ENCODE measurements around the gene CENPS. TPM values are rescaled to one million over a fixed set of nuclear protein-coding genes. Genes with fewer than 3 reads are reported as not detected.

The CENPS gene
- total RNA-seq, 1 experiment from 2014 or later: 20.1 TPM

DNA sequence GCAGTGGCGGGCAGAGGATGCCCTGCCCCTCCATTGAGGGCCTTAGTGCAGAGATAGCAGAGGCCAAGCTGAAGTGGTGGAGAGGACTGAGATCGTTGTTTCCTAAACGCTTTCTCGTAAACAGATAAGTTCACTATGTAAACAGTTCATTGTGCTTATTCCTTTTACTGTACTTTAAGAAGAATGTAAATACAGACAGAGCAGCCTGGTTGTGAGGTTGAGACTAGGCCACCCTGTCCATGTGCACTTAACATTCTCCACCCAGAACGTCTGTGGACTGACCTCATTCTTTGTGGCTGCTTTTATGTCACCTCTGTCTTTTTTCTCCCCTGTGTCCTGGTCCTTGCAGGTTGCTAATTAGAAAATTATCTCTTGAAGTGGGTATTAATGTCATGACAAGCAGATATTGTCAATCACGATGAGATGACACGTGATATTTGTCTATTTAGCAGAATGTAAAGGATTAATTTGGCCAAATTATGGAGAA is 8.5 kb downstream of the CENPS start:
- H3K36me3 ChIP-seq (ENCODE audit: control insufficient read depth, insufficient read depth, low read length): no peaks in the 10 kb centered on the region
- no peaks in the 10 kb centered on the region for H3K9me3 ChIP-seq
- peaks cover 6% of the 10 kb centered on the region for H3K36me3 Mint-ChIP-seq (ENCODE audit: insufficient read depth, unreplicated experiment)
- H3K9me3 Mint-ChIP-seq (ENCODE audit: unreplicated experiment): no peaks in the 10 kb centered on the region
- no peak overlapping the region for H3K27ac Mint-ChIP-seq (ENCODE audit: unreplicated experiment)
- H3K4me3 Mint-ChIP-seq (ENCODE audit: unreplicated experiment): no peak overlapping the region
- ChIA-PET POLR2A (no interaction called here), CTCF (no interaction called here)
- no peak overlapping the region for H3K4me3 ChIP-seq (ENCODE audit: low read depth, low read length)
- no TSS peak for BruUV-seq (replicated peaks)
- intact Hi-C loops (cut with micrococcal nuclease; ENCODE audit: unreplicated experiment): no loop called here
- H3K27me3 Mint-ChIP-seq (ENCODE audit: insufficient read depth, unreplicated experiment): no peaks in the 10 kb centered on the region
- no peak for TF ChIP-seq CTCF (IDR thresholded peaks at IDR 0.05; ENCODE audit: insufficient read depth in 1 of 2, low read depth in 1 of 2, low read length in 1 of 2, severe bottlenecking in 1 of 2, unreplicated experiment in 1 of 2)
- no peak for DNase-seq
- H3K27me3 ChIP-seq (replicated peaks; ENCODE audit: control insufficient read depth, insufficient read depth, low read length): no peaks in the 10 kb centered on the region
- no peaks in the 10 kb centered on the region for H3K4me1 ChIP-seq
- no peaks in the 10 kb centered on the region for H3K4me1 Mint-ChIP-seq (ENCODE audit: low read depth, unreplicated experiment)

DNA sequence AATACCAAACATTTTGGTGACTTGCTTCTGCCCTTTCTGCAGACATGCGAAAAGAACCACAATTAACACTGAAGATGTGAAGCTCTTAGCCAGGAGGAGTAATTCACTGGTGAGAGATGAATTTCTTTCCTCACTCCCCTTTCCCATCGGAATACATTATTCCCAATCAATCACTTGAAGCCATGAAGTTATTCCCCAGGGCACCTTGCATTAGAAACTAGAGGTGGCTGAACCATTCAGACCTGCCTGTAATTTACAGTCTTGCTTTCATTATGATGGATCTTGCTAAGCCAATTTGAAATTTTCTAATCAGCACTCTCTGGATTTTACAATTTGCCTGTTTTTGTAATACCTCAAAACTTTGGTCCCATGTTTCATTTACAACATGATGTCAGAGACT is 10.1 kb downstream of the CENPS start:
- H3K4me1 ChIP-seq: no peaks in the 10 kb centered on the region
- POLR2A ChIA-PET: no interaction called here
- H3K4me3 Mint-ChIP-seq (ENCODE audit: unreplicated experiment): no peak overlapping the region
- CTCF ChIA-PET: no interaction called here
- H3K9me3 ChIP-seq: no peaks in the 10 kb centered on the region
- peaks cover 6% of the 10 kb centered on the region for H3K36me3 Mint-ChIP-seq (ENCODE audit: insufficient read depth, unreplicated experiment)
- BruUV-seq (replicated peaks): no TSS peak
- no peak overlapping the region for H3K27ac Mint-ChIP-seq (ENCODE audit: unreplicated experiment)
- no peaks in the 10 kb centered on the region for H3K27me3 Mint-ChIP-seq (ENCODE audit: insufficient read depth, unreplicated experiment)
- H3K27me3 ChIP-seq (replicated peaks; ENCODE audit: control insufficient read depth, insufficient read depth, low read length): no peaks in the 10 kb centered on the region
- intact Hi-C loops (cut with micrococcal nuclease; ENCODE audit: unreplicated experiment): no loop called here
- H3K9me3 Mint-ChIP-seq (ENCODE audit: unreplicated experiment): no peaks in the 10 kb centered on the region
- no peak for DNase-seq
- H3K4me1 Mint-ChIP-seq (ENCODE audit: low read depth, unreplicated experiment): no peaks in the 10 kb centered on the region
- H3K4me3 ChIP-seq (ENCODE audit: low read depth, low read length): no peak overlapping the region
- TF ChIP-seq CTCF (IDR thresholded peaks at IDR 0.05; ENCODE audit: insufficient read depth in 1 of 2, low read depth in 1 of 2, low read length in 1 of 2, severe bottlenecking in 1 of 2, unreplicated experiment in 1 of 2): no peak
- no peaks in the 10 kb centered on the region for H3K36me3 ChIP-seq (ENCODE audit: control insufficient read depth, insufficient read depth, low read length)

DNA sequence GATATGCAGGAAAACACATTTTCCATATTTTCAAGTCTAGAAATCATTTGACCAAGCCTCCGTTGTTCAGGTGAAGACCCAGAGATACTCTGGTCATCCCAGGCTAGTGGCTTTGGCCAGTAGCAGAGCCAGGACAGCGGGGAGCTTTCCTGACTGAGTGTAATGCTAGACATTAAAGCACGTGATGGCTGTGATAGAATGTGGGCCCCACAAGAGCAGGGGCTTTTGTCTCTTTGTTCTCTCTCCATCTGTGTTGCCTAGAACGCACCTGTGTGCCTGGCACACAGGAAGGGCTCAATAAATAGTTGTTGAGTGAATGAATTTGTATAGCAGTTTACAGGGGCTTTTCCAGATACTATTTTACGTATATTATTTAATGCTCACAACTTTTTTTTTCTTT is 10.6 kb downstream of the CENPS start:
- POLR2A ChIA-PET: no interaction called here
- CTCF ChIA-PET: no interaction called here
- no peak overlapping the region for H3K4me3 Mint-ChIP-seq (ENCODE audit: unreplicated experiment)
- no peaks in the 10 kb centered on the region for H3K9me3 Mint-ChIP-seq (ENCODE audit: unreplicated experiment)
- no peaks in the 10 kb centered on the region for H3K27me3 ChIP-seq (replicated peaks; ENCODE audit: control insufficient read depth, insufficient read depth, low read length)
- BruUV-seq (replicated peaks): no TSS peak
- no peaks in the 10 kb centered on the region for H3K27me3 Mint-ChIP-seq (ENCODE audit: insufficient read depth, unreplicated experiment)
- no peak overlapping the region for H3K27ac Mint-ChIP-seq (ENCODE audit: unreplicated experiment)
- H3K9me3 ChIP-seq: no peaks in the 10 kb centered on the region
- no peak for TF ChIP-seq CTCF (IDR thresholded peaks at IDR 0.05; ENCODE audit: insufficient read depth in 1 of 2, low read depth in 1 of 2, low read length in 1 of 2, severe bottlenecking in 1 of 2, unreplicated experiment in 1 of 2)
- H3K4me3 ChIP-seq (ENCODE audit: low read depth, low read length): no peak overlapping the region
- H3K36me3 Mint-ChIP-seq (ENCODE audit: insufficient read depth, unreplicated experiment): peaks cover 6% of the 10 kb centered on the region
- DNase-seq: no peak
- H3K36me3 ChIP-seq (ENCODE audit: control insufficient read depth, insufficient read depth, low read length): no peaks in the 10 kb centered on the region
- intact Hi-C loops (cut with micrococcal nuclease; ENCODE audit: unreplicated experiment): no loop called here
- H3K4me1 Mint-ChIP-seq (ENCODE audit: low read depth, unreplicated experiment): no peaks in the 10 kb centered on the region
- no peaks in the 10 kb centered on the region for H3K4me1 ChIP-seq
